ENCODE data around the gene MRTFA. TPM values are rescaled to one million over a fixed set of nuclear protein-coding genes. Genes with fewer than 3 reads are reported as not detected.

Gene MRTFA
- total RNA-seq, 4 donors from 2014 or later: 81.4 to 210 (median 122) TPM

- intact Hi-C loops (cut with DNase I): no loop called here
- Histone ChIP-seq H3K9me3 (no peaks in the 10 kb centered on the region), H3K36me3 (peaks cover 34 to 39% of the 10 kb centered on the region in 2 donors), H3K27ac (peak overlapping the region; percentile 52 to 74 (median 67)), H3K27me3 (no peaks in the 10 kb centered on the region), H3K4me3 (replicated peaks in 1 of 3) (no peak overlapping the region), H3K4me1 (peaks cover 12 to 40% of the 10 kb centered on the region in 2 donors)
- no peak for DNase-seq
- TF ChIP-seq POLR2A (IDR thresholded peaks at IDR 0.05) (no peak), CTCF (IDR thresholded peaks at IDR 0.05) (no peak)
- 73 to 76% methylated on average over 5 to 8 of the region's 8 CpGs for WGBS, 2 donors
These were observed 219.5 kb downstream of the MRTFA start for GRCh38 chr22:40417041-40417440.

- Histone ChIP-seq H3K4me1 (peaks cover 12 to 40% of the 10 kb centered on the region in 2 donors), H3K9me3 (no peaks in the 10 kb centered on the region), H3K27ac (peak overlapping the region; percentile 43 to 74 (median 67)), H3K27me3 (no peaks in the 10 kb centered on the region), H3K4me3 (replicated peaks in 1 of 3) (no peak overlapping the region), H3K36me3 (peaks cover 34 to 41% of the 10 kb centered on the region in 2 donors)
- intact Hi-C loops (cut with DNase I): no loop called here
- DNase-seq: peak; percentile 77 to 79
- TF ChIP-seq CTCF (IDR thresholded peaks at IDR 0.05) (no peak), POLR2A (IDR thresholded peaks at IDR 0.05) (no peak)
- WGBS, 2 donors: 65 to 74% methylated on average over 11 of the region's 11 CpGs
These were observed 219.9 kb downstream of the MRTFA start for GRCh38 chr22:40416636-40417035.

DNA sequence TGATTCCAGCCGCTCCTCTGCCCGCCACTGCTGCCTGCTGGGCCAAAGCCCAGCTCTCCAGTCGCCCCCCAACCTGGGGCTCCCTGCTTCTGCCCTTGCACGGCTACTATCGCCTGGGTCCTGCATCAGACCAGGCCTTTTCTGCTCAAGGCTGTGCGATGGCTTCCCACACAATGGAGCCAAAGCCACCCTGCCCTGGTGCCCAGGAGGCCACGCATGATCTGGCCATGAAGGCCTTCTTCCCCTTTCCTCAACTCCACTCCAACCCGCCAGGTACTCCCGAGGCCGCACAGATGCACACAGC, 220.3 kb downstream of the MRTFA start:
- WGBS, 2 donors: 92 to 95% methylated on average over 10 of the region's 10 CpGs
- H3K27me3 ChIP-seq: no peaks in the 10 kb centered on the region
- no peak for DNase-seq
- intact Hi-C loops (cut with DNase I): no loop called here
- peaks cover 12 to 40% of the 10 kb centered on the region in 2 donors for H3K4me1 ChIP-seq
- no peaks in the 10 kb centered on the region for H3K9me3 ChIP-seq
- H3K27ac ChIP-seq: peak overlapping the region; percentile 43 to 74 (median 67)
- H3K36me3 ChIP-seq: peaks cover 34 to 44% of the 10 kb centered on the region in 2 donors
- TF ChIP-seq CTCF (IDR thresholded peaks at IDR 0.05) (no peak), POLR2A (IDR thresholded peaks at IDR 0.05) (no peak)
- H3K4me3 ChIP-seq (replicated peaks in 1 of 3): no peak overlapping the region

GRCh38 chr22:40415531-40416266, 220.8 kb downstream of the MRTFA start:
- intact Hi-C loops (cut with DNase I): no loop called here
- 84 to 87% methylated on average over 18 to 19 of the region's 19 CpGs for WGBS, 2 donors
- H3K4me3 ChIP-seq (replicated peaks in 1 of 3): no peak overlapping the region
- peak overlapping the region in 2 of 3 donors; percentile 67 to 74 for H3K27ac ChIP-seq
- peaks cover 12 to 40% of the 10 kb centered on the region in 2 donors for H3K4me1 ChIP-seq
- no peaks in the 10 kb centered on the region for H3K9me3 ChIP-seq
- TF ChIP-seq CTCF (IDR thresholded peaks at IDR 0.05) (no peak), POLR2A (IDR thresholded peaks at IDR 0.05) (no peak)
- H3K36me3 ChIP-seq: peaks cover 29 to 44% of the 10 kb centered on the region in 2 donors
- H3K27me3 ChIP-seq: no peaks in the 10 kb centered on the region
- DNase-seq: no peak

GRCh38 chr22:40414838-40415505, 221.5 kb downstream of the MRTFA start:
- intact Hi-C loops (cut with DNase I): no loop called here
- TF ChIP-seq POLR2A (IDR thresholded peaks at IDR 0.05): no peak
- no peak for TF ChIP-seq CTCF (IDR thresholded peaks at IDR 0.05)
- Histone ChIP-seq H3K4me3 (replicated peaks in 1 of 3) (no peak overlapping the region), H3K27me3 (no peaks in the 10 kb centered on the region), H3K36me3 (peaks cover 28 to 43% of the 10 kb centered on the region in 2 donors), H3K9me3 (no peaks in the 10 kb centered on the region), H3K27ac (no peak overlapping the region), H3K4me1 (peaks cover 12 to 40% of the 10 kb centered on the region in 2 donors)
- 95 to 97% methylated on average over 10 of the region's 10 CpGs for WGBS, 2 donors
- no peak for DNase-seq

Measured in thyroid gland (tissue), 4 donors.